ENCODE results near the gene ENDOD1. TPM values are rescaled to one million over a fixed set of nuclear protein-coding genes. Genes with fewer than 3 reads are reported as not detected.

ENDOD1 gene
- total and polyA plus RNA-seq, 2 donors (not counting 1 experiment from before 2014, with no cell fraction given): 7.0 to 11.7 TPM

GRCh38 chr11:95156916-95157541, 67.4 kb downstream of the ENDOD1 start:
- no peaks in the 10 kb centered on the region for H3K27me3 Mint-ChIP-seq
- no peaks in the 10 kb centered on the region for H3K36me3 ChIP-seq (replicated peaks in 1 of 2; ENCODE audit: control extremely low read depth in 1 of 2, control insufficient read depth in 1 of 2, extremely low read depth in 1 of 2, insufficient read depth in 2 of 2, low read length in 1 of 2)
- no peak overlapping the region for H2AFZ ChIP-seq (ENCODE audit: insufficient read depth, low read depth, low read length, poor library complexity, severe bottlenecking)
- H3K9me3 ChIP-seq (ENCODE audit: control extremely low read depth in 1 of 3, control insufficient read depth in 2 of 3, insufficient read depth in 1 of 3, low read length in 2 of 3): peaks cover 0 to 7% (median 0%) of the 10 kb centered on the region in 3 donors
- TF ChIP-seq EZH2 (IDR thresholded peaks at IDR 0.05; ENCODE audit: borderline replicate concordance, insufficient read depth, low read depth, low read length, poor library complexity, severe bottlenecking): no peak
- TF ChIP-seq CTCF (IDR thresholded peaks at IDR 0.05): no peak
- 96% methylated on average over 5 of the region's 7 CpGs for WGBS (ENCODE audit: insufficient coverage)
- peaks cover 32% of the 10 kb centered on the region for H3K4me1 Mint-ChIP-seq
- no peaks in the 10 kb centered on the region for H3K79me2 ChIP-seq (ENCODE audit: control insufficient read depth, insufficient read depth, low read length)
- intact Hi-C loops (cut with micrococcal nuclease): loop anchor here (10.0 kb wide), 2 partner anchors 1088 to 1238 kb away; partner anchors contain the start of gene JRKL
- H3K27ac Mint-ChIP-seq: no peak overlapping the region
- no peaks in the 10 kb centered on the region for H3K9me3 Mint-ChIP-seq (ENCODE audit: insufficient read depth)
- ATAC-seq (ENCODE audit: low read depth) (no peak), DNase-seq (no peak)
- peaks cover 18 to 27% of the 10 kb centered on the region in 2 donors for H3K4me1 ChIP-seq (ENCODE audit: control insufficient read depth in 2 of 2, insufficient read depth in 2 of 2, low read length in 2 of 2)
- H3K4me2 ChIP-seq (replicated peaks; ENCODE audit: low read depth, low read length, poor library complexity, severe bottlenecking): no peak overlapping the region
- no peak overlapping the region for H3K4me3 Mint-ChIP-seq
- ChIA-PET POLR2A (interaction anchor here (0.6 kb wide), 4 partner anchors 9 to 623 kb away, joined by 3 to 8 read pairs (median 6); no protein-coding TSS in a partner anchor), CTCF (interaction anchor here (0.6 to 9.0 kb wide), 8 partner anchors 8 to 607 kb away, joined by 3 to 207 read pairs (median 3); no protein-coding TSS in a partner anchor)
- no peak overlapping the region for H3K27ac ChIP-seq (ENCODE audit: low read length in 2 of 2)
- no peak overlapping the region for H3K9ac ChIP-seq (ENCODE audit: low read length)
- H3K27me3 ChIP-seq (replicated peaks in 1 of 4; ENCODE audit: control extremely low read depth in 1 of 4, control insufficient read depth in 3 of 4, insufficient read depth in 4 of 4, low read length in 3 of 4): no peaks in the 10 kb centered on the region
- H4K20me1 ChIP-seq (ENCODE audit: control insufficient read depth, insufficient read depth, low read length, poor library complexity, severe bottlenecking): no peaks in the 10 kb centered on the region
- H3K4me3 ChIP-seq (ENCODE audit: control extremely low read depth in 1 of 5, extremely low read depth in 1 of 5, insufficient read depth in 1 of 5, low read depth in 2 of 5, low read length in 4 of 5): no peak overlapping the region

- Mint-ChIP-seq H3K4me3 (no peak overlapping the region), H3K9me3 (ENCODE audit: insufficient read depth) (no peaks in the 10 kb centered on the region), H3K27ac (no peak overlapping the region), H3K27me3 (no peaks in the 10 kb centered on the region), H3K4me1 (peaks cover 28% of the 10 kb centered on the region)
- Histone ChIP-seq H3K36me3 (replicated peaks in 1 of 2; ENCODE audit: control extremely low read depth in 1 of 2, control insufficient read depth in 1 of 2, extremely low read depth in 1 of 2, insufficient read depth in 2 of 2, low read length in 1 of 2) (no peaks in the 10 kb centered on the region), H2AFZ (ENCODE audit: insufficient read depth, low read depth, low read length, poor library complexity, severe bottlenecking) (no peak overlapping the region), H3K4me1 (ENCODE audit: control insufficient read depth in 2 of 2, insufficient read depth in 2 of 2, low read length in 2 of 2) (peaks cover 14 to 20% of the 10 kb centered on the region in 2 donors), H3K9me3 (ENCODE audit: control extremely low read depth in 1 of 3, control insufficient read depth in 2 of 3, insufficient read depth in 1 of 3, low read length in 2 of 3) (peaks cover 0 to 7% (median 0%) of the 10 kb centered on the region in 3 donors), H3K79me2 (ENCODE audit: control insufficient read depth, insufficient read depth, low read length) (no peaks in the 10 kb centered on the region), H3K4me2 (replicated peaks; ENCODE audit: low read depth, low read length, poor library complexity, severe bottlenecking) (no peak overlapping the region), H3K4me3 (ENCODE audit: control extremely low read depth in 1 of 5, extremely low read depth in 1 of 5, insufficient read depth in 1 of 5, low read depth in 2 of 5, low read length in 4 of 5) (no peak overlapping the region), H3K9ac (ENCODE audit: low read length) (no peak overlapping the region), H4K20me1 (ENCODE audit: control insufficient read depth, insufficient read depth, low read length, poor library complexity, severe bottlenecking) (no peaks in the 10 kb centered on the region), H3K27ac (ENCODE audit: low read length in 2 of 2) (no peak overlapping the region), H3K27me3 (replicated peaks in 1 of 4; ENCODE audit: control extremely low read depth in 1 of 4, control insufficient read depth in 3 of 4, insufficient read depth in 4 of 4, low read length in 3 of 4) (no peaks in the 10 kb centered on the region)
- WGBS (ENCODE audit: insufficient coverage): 100% methylated on average over 1 of the region's 1 CpG
- DNase-seq (no peak), ATAC-seq (ENCODE audit: low read depth) (no peak)
- ChIA-PET POLR2A (interaction anchor here (0.5 kb wide), 1 partner anchor 88 kb away, joined by 5 read pairs; no protein-coding TSS in a partner anchor), CTCF (interaction anchor here (0.7 to 9.0 kb wide), 5 partner anchors 9 to 607 kb away, joined by 3 to 169 read pairs (median 5); no protein-coding TSS in a partner anchor)
- TF ChIP-seq CTCF (IDR thresholded peaks at IDR 0.05) (no peak), EZH2 (IDR thresholded peaks at IDR 0.05; ENCODE audit: borderline replicate concordance, insufficient read depth, low read depth, low read length, poor library complexity, severe bottlenecking) (no peak)
- intact Hi-C loops (cut with micrococcal nuclease): loop anchor here (10.0 kb wide), 2 partner anchors 1087 to 1237 kb away; partner anchors contain the start of gene JRKL
Observed at GRCh38 chr11:95157824-95158223, 68.2 kb downstream of the ENDOD1 start.

All from B cell (primary cell).